VCaP (cell line): ENCODE measurements around the gene TDP1.

ENCODE experiments used
- H3K27ac ChIP-seq: fragments of 450-650 bp; 2 replicates; pipeline ENCODE4 v1.5.1; 2017
- TF ChIP-seq, protein P1 (sequence below): fragments of 450-650 bp; conservative IDR thresholded peaks from 2 replicates; pipeline ENCODE4 v1.5.1; 2017; ENCODE audit warnings: mild to moderate bottlenecking, moderate library complexity

Gene TDP1

DNA sequence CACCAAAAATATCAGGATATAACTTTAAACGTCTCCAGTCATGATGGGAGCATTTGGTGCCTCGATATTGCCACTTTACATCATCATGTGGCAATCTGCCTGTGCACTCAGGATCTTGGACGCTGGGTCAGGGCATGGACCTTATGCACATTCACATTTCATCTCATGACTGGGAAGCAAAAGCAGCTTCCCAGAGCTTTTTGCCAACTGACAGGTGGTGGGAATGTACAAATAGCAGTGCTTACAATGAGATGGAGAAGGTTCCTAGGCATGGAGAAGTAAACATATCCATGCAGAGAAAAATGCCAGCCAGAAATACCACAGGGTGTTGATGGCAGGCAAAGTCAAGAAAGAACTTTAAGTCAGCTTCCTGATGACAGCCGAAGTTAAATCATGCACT, 31.5 kb upstream of the TDP1 start:
- TF ChIP-seq, protein P1, sequence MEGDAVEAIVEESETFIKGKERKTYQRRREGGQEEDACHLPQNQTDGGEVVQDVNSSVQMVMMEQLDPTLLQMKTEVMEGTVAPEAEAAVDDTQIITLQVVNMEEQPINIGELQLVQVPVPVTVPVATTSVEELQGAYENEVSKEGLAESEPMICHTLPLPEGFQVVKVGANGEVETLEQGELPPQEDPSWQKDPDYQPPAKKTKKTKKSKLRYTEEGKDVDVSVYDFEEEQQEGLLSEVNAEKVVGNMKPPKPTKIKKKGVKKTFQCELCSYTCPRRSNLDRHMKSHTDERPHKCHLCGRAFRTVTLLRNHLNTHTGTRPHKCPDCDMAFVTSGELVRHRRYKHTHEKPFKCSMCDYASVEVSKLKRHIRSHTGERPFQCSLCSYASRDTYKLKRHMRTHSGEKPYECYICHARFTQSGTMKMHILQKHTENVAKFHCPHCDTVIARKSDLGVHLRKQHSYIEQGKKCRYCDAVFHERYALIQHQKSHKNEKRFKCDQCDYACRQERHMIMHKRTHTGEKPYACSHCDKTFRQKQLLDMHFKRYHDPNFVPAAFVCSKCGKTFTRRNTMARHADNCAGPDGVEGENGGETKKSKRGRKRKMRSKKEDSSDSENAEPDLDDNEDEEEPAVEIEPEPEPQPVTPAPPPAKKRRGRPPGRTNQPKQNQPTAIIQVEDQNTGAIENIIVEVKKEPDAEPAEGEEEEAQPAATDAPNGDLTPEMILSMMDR: no peak

DNA sequence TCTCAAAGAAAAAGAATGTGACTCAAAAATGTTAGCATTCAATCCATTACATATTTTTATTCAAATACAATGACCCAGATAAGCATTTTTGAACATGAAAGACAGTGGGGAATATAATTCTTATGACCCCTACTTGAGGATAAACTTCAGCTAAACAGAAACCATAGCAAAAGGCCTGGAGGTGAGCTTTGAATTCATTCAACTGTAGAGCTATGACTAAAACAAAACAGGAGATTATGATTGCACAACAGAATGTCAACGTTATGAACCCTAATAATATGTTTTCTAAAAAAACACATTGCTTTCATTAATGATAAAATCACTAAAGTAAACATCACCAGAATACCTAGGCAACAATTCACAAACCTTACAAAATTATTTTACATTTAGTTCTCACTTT, 29.0 kb upstream of the TDP1 start:
- TF ChIP-seq, protein P1: no peak
- H3K27ac ChIP-seq: no peak overlapping the region

More for the DNA sequence above, 31.5 kb upstream of the TDP1 start:
- H3K27ac ChIP-seq: peak overlapping the region; percentile 57

DNA sequence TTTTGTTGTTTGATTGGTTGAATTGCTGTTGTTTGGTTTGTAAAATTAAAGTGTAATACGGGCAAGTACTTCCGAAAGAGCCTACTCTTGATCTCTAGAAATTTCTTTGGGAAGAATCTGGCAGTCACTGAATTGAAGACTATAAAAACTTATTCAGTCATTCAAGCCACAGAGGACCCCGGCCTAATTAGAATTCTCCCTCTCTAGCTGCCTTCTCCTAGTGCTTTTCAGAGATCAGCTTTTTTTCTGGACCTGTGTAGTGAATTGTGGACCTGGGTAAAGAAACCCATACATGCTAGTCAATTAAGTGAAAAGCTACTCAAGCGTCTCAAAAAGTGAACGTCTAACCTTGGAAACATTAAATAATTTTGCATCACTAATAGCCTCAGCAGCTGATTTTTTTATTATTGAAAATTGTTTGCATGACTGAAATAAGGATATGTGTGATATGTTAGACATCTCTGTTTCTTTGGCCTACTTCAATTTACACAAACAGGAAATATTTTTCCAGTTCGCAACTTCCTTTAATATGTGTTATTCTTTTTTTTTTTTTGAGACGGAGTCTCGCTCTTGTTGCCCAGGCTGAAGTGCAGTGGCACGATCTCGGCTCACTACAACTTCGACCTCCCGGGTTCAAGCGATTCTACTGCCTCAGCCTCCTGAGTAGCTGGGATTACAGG, 28.4 kb upstream of the TDP1 start:
- no peak overlapping the region for H3K27ac ChIP-seq
- TF ChIP-seq, protein P1: no peak

DNA sequence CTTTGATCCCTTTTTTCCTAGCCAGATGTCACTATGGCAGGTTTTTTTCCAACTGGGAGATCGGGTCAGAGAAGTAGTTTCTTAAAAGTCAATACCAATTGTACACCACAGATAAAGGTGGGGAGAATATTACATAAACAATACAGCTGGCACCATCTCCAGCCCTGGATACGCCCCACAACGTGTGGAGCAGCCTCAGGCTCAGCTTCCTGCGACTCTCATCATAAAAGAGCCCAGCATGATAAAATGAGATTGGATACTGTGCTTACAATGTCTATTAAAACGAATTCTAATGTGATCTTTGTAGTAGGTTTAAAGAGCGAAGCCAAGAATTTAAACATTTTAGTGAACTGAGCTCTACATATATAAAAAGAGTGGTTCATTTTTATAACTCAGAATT, 22.7 kb upstream of the TDP1 start:
- TF ChIP-seq, protein P1: no peak
- no peak overlapping the region for H3K27ac ChIP-seq

DNA sequence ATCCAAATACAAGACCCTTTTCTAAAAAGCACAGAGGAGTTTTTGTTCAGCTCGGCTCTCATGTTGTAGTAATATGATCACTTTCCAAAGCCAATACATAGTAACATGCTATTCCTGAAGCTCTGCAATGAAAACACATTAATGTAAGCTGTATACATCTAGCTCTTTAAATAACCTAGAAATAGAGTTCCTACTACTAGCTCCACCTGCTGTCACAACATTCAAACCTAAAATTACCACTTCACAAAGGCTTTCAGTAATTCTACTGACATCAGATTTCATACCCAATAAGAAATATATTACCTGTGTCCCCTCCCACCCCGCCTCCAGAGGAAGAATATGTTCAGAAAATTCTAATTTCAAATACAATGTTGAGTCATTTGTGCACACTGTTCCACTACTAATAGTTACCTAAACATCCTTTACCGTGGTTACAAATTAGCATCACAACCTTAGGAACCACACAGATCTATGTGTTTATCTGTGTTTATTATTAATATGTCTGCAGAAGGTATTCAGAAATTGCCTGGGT, 19.0 kb upstream of the TDP1 start:
- TF ChIP-seq, protein P1: peak; percentile 53
- H3K27ac ChIP-seq: no peak overlapping the region

DNA sequence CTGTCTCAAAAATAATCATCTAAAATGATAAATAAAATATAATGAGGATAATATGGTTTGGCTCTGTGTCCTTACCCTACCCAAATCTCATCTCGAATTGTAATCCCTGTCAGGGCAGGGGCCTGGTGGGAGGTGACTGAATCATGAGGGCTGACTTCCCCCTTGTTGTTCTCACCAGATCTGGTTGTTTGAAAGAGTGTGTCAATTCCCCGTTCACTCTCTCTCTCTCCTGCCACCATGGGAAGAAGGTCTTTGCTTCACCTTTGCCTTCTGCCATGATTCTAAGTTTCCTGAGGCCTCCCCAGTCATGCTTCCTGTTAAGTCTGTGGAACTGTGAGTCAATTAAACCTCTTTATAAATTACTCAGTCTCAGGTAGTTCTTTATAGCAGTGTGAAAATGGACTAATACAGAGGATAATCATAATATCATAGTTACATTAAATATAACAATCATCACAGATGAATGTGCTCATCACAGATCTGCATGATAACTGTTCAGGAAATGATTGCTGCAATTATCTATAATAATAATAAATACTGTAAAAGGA, 13.8 kb upstream of the TDP1 start:
- no peak overlapping the region for H3K27ac ChIP-seq
- TF ChIP-seq, protein P1: no peak

DNA sequence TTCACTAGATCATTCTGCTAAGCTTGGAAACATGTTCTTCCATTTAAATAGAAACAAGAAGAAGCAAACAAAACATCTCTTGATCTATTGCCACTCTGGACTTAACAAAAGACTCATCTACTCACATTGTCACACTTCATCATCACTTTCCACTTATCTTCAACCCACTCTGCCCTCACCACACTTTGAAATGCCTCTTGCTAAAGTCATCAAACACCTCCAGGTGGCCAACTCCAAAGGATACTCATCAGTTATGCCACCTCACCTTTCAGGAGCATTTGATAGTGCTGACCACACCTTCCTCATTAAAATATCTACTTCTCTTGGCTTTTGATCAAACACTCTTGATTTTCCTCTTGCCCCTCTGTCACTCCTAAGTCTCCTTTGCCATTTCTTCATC, 8.4 kb upstream of the TDP1 start:
- H3K27ac ChIP-seq: no peak overlapping the region
- TF ChIP-seq, protein P1: no peak
